Heart right ventricle (tissue), 16 donors: ENCODE data around the gene OR51E1. TPM values are rescaled to one million over a fixed set of nuclear protein-coding genes. Genes with fewer than 3 reads are reported as not detected.

Experiments used
- ATAC-seq, 8 donors: fragments of 200-7000 bp; cut with Tn5 transposase; one replicate each; pipeline ENCODE4 v1.9.1; 2020; ENCODE audit warnings: mild to moderate bottlenecking in 8 of 8, moderate library complexity in 8 of 8, moderate number of reproducible peaks in 1 of 8
- DNase-seq, 2 donors: peaks; one replicate each; pipeline ENCODE4 v3.0.0-alpha.2; 2020
- H3K27ac ChIP-seq, 10 donors: fragments of 200-600 bp; sonication (generic) in 2 of 10; one replicate each; pipeline versions ENCODE4 v1.5.0 to v1.8.0; 2020 to 2022; ENCODE audit warnings: mild to moderate bottlenecking in 3 of 10
- H3K27me3 ChIP-seq, 7 donors: fragments of 200-600 bp; one replicate each; pipeline ENCODE4 v1.8.0; 2021 to 2022; ENCODE audit warnings: mild to moderate bottlenecking in 2 of 7
- H3K36me3 ChIP-seq, 9 donors: fragments of 200-600 bp; sonication (generic) in 1 of 9; one replicate each; pipeline versions ENCODE4 v1.5.0 to v1.8.0; 2020 to 2022; ENCODE audit warnings: mild to moderate bottlenecking in 2 of 9
- H3K4me1 ChIP-seq, 9 donors: fragments of 200-600 bp; sonication (generic) in 1 of 9; one replicate each; pipeline versions ENCODE4 v1.5.0 to v1.8.0; 2020 to 2022; ENCODE audit warnings: mild to moderate bottlenecking in 4 of 9
- H3K4me3 ChIP-seq, 10 donors: fragments of 200-600 bp; sonication (generic) in 2 of 10; one replicate each; pipeline versions ENCODE4 v1.5.0 to v1.8.0; 2020 to 2022; ENCODE audit warnings: mild to moderate bottlenecking in 7 of 10, moderate library complexity in 2 of 10
- H3K9me3 ChIP-seq, 11 donors: fragments of 200-600 bp in 10 of 11; sonication (generic) in 2 of 11; one replicate each; pipeline versions ENCODE4 v1.5.0 to v1.8.0; 2013 to 2022; ENCODE audit warnings: mild to moderate bottlenecking in 2 of 11, control low read depth in 1 of 11, moderate library complexity in 1 of 11
- WGBS, 2 donors: extraction: QIAGEN DNeasy Blood & Tissue Kit; methylation state at CpG; one replicate each; pipeline ENCODE4 v1.1.7; 2013; ENCODE audit warnings: inconsistent platforms in 1 of 2; 5-methylcytosine and 5-hydroxymethylcytosine counted together
- intact Hi-C, 10 donors: fragments of 100-400 bp; cut with DNase I; formaldehyde crosslinking; loops; one replicate each; pipeline versions ENCODE4 v1.11.1 to v1.14.2; 2022
- polyA plus RNA-seq, 2 donors: library from polyadenylated mRNA; stranded (reverse); fragments of 200-250 nt; gene quantifications; one replicate each; pipeline ENCODE4 v1.2.3, GENCODE V29; 2013
- total RNA-seq, 10 donors: library from RNA; stranded (reverse); fragmentation: NEBNext Ultra II Directional in 3 of 10; extraction: Animal tissue kit (Norgen Biotek cat#: 25700) in 3 of 10; gene quantifications; one replicate each; pipeline versions ENCODE4 v1.2.1 to v1.2.4, GENCODE V29; 2021 to 2023
- TF ChIP-seq, protein P1 (sequence below), 9 donors: fragments of 200-600 bp; sonication (generic) in 2 of 9; IDR thresholded peaks; one replicate each; pipeline versions ENCODE4 v1.5.0 to v1.8.0; 2021 to 2022; ENCODE audit warnings: antibody characterized with exemption in 9 of 9, mild to moderate bottlenecking in 5 of 9, moderate library complexity in 1 of 9
- donor health status: Arrhythmogenic right ventricular cardiomyopathy.
- donor health status: ischemic (EF 13 %, LVEDD 7.1; RV severe dilation, severe dysfunction).
- donor health status: healthy with polysubstance abuse.
- donor health status: DM: no; HTN: yes; CAD: no.
- donor health status: DM: no; HTN: no; CAD: no.
- donor health status: ischemic (EF 25% LVEDD 6.9; RV normal size, moderate dysfunction).
- donor health status: ischemic (EF 25% LVEDD 5.7; RV mildly dilated, moderate dysfunction).
- donor health status: healthy.
- donor health status: DM: yes; HTN: yes; CAD: no.
- donor health status: Ischemic cardiomyopathy.
- donor health status: ischemic (EF 35%, LVEDD 5.7; RV mildly dilated, moderate dysfunction).
- donor health status: nonischemic (EF 11% LVEDD 7.7; RV severe dilation, severe dysfunction).
- donor health status: DM: yes; HTN: yes; CAD: no.
- donor health status: PGD.
- donor health status: ischemic (EF 29% LVEDD 5.4; RV normal size, mild dysfunction).
- donor health status: nonischemic (EF 23%, LVEDD 6.1; RV moderate dilation, normal function).

Gene OR51E1
- total and polyA plus RNA-seq, 12 donors: 0.68 to 3.4 (median 2.0) TPM

DNA sequence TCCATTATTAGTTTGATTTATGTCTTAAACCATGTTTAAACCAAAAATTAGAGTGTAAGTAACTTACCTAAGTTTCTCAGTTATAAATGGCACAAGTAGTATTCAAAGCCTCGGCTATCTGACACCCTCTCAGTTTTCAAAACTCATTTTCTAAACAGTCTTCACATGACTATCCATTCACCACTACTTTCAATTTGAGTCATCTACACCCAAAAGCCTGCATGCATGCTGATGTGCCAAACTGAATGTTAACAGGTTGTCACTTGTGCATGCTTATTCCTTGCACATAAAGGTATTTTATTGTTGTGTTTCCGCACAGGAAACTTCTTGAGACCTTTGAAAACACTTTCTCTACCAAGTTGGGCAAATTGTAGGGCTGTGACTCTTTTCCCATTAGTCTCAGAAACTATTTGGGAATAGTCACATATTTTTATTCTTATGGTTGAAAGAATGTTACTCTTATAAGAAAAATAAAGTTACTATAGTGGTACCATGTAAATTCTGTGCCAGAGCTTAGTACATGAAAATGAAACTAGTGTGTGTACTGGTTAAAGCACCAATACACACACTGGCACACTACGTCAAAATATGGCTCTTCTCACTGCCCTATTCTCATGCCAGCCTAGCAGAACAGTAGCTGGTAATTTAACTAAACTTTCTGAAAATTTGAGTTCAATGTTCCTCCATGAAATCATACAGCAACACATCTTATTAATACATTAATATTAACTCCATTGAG lies 56.1 kb downstream of the OR51E1 start:
- Histone ChIP-seq H3K27ac (no peak overlapping the region), H3K4me1 (peaks cover 0 to 10% (median 0%) of the 10 kb centered on the region in 9 donors), H3K4me3 (no peak overlapping the region), H3K27me3 (no peaks in the 10 kb centered on the region), H3K36me3 (no peaks in the 10 kb centered on the region), H3K9me3 (no peaks in the 10 kb centered on the region)
- DNase-seq (no peak), ATAC-seq (no peak)
- WGBS, 2 donors: 92 to 93% methylated on average over 3 of the region's 3 CpGs
- TF ChIP-seq, protein P1, sequence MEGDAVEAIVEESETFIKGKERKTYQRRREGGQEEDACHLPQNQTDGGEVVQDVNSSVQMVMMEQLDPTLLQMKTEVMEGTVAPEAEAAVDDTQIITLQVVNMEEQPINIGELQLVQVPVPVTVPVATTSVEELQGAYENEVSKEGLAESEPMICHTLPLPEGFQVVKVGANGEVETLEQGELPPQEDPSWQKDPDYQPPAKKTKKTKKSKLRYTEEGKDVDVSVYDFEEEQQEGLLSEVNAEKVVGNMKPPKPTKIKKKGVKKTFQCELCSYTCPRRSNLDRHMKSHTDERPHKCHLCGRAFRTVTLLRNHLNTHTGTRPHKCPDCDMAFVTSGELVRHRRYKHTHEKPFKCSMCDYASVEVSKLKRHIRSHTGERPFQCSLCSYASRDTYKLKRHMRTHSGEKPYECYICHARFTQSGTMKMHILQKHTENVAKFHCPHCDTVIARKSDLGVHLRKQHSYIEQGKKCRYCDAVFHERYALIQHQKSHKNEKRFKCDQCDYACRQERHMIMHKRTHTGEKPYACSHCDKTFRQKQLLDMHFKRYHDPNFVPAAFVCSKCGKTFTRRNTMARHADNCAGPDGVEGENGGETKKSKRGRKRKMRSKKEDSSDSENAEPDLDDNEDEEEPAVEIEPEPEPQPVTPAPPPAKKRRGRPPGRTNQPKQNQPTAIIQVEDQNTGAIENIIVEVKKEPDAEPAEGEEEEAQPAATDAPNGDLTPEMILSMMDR (IDR thresholded peaks at IDR 0.05): no peak
- intact Hi-C loops: no loop called here

DNA sequence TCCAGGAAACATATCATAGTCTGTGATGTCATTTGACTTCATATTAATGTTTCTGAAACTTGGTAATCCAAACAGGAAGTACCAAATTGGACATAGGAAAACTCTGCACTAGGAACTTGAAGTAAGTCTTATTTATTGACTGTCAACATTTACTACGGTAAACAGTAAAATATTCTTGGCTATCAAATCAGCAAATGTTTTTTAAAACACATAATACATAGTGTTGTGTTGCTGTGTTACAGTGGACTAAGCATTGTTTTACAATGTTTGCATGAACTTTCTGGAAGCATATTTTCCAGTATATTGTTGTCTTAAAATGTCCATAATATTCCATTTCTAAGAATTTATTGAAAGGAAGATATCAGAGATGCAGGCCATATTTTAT lies 56.6 kb downstream of the OR51E1 start:
- 74 to 84% methylated on average over 1 of the region's 1 CpG for WGBS, 2 donors
- Histone ChIP-seq H3K4me3 (no peak overlapping the region), H3K4me1 (peaks cover 0 to 10% (median 0%) of the 10 kb centered on the region in 9 donors), H3K36me3 (no peaks in the 10 kb centered on the region), H3K9me3 (no peaks in the 10 kb centered on the region), H3K27me3 (no peaks in the 10 kb centered on the region), H3K27ac (no peak overlapping the region)
- DNase-seq (no peak), ATAC-seq (no peak)
- TF ChIP-seq, protein P1 (IDR thresholded peaks at IDR 0.05): no peak
- intact Hi-C loops: no loop called here

DNA sequence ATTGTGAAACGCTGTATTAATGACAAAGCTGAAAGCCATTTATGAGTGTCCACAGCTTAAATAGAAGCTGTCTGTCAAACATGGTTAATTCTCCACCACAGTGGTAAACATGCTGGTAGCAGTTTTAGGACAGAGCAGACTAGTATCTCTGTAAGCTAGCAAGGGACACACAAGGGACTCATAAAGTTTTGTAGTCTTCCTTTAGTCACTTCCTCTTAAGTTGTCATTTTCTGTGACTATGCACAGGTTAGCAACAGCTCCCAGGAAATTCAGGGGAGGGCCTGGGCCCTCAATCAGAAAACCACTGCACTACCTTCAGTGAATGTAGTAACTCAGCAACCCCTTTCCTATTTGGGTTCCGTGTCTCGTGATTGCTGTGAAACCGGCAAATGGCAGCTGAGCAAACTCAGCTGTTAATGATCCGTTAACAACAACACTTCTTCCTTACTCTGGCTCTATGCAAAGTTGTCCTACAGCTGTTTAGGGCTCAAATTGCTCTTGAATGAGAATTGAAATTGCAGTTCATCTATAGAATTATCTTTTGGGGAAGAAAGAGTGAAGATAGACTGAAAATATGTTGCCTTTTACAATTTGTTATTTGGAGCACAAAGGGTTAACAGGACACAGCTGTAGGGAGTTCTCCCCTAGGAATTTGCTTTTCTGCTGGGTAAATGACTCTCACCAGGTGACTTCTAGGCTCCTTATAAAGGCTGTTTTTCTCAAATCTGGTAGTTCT lies 60.4 kb downstream of the OR51E1 start, which contains the start of gene MMP26:
MMP26 (plus strand) TSS at position 731 of the 736 bp plus-strand sequence.
- no peak for ATAC-seq
- H3K36me3 ChIP-seq: no peaks in the 10 kb centered on the region

DNA sequence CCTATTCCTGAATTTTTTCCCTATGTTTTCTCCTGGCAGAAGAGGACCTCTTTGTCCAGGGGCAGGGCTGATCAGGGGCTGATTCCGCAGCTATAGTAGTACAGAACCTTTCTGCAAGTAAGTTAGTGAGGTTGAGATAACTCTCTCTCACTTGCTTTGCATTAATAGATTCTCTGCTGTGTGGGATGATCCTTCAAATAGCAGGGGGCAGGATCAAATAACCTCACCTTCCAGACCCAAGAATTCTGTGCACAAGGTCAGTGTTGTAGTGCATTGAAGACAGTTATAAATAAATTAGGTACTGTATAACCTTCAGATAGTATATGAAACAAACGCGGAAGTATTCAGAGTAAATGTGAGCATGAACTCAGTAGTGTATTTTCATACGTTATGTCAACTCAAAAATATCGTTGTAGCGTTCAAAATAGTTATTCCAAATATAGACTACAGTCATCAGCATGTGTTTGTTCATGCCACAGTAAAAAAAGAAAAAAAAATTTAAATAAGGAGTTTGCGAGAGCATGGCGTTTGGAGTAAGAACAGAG lies 61.1 kb downstream of the OR51E1 start:
- ATAC-seq (no peak), DNase-seq (no peak)
- Histone ChIP-seq H3K36me3 (no peaks in the 10 kb centered on the region), H3K4me1 (peaks cover 0 to 10% (median 0%) of the 10 kb centered on the region in 9 donors), H3K9me3 (no peaks in the 10 kb centered on the region), H3K4me3 (no peak overlapping the region), H3K27ac (no peak overlapping the region), H3K27me3 (no peaks in the 10 kb centered on the region)
- 67 to 70% methylated on average over 8 of the region's 8 CpGs for WGBS, 2 donors
- TF ChIP-seq, protein P1 (IDR thresholded peaks at IDR 0.05): no peak
- intact Hi-C loops: no loop called here

More for the DNA sequence above, 60.4 kb downstream of the OR51E1 start, which contains the start of gene MMP26:
- no peak within 1 kb of the TSS for H3K4me3 ChIP-seq
- no peak within 1 kb of the TSS for H3K27ac ChIP-seq
- 34 to 38% methylated on average over 5 of the region's 5 CpGs for WGBS, 2 donors
- intact Hi-C loops: no loop called here
- H3K4me1 ChIP-seq: peaks cover 0 to 10% (median 0%) of the 10 kb centered on the region in 9 donors
- H3K27me3 ChIP-seq: no peaks in the 10 kb centered on the region
- H3K9me3 ChIP-seq: no peaks in the 10 kb centered on the region
- DNase-seq: no peak
- TF ChIP-seq, protein P1 (IDR thresholded peaks at IDR 0.05): no peak
